HEK293T (cell line): Measurements from ENCODE around the gene FOXK2.

Experiments used
- CTCF ChIA-PET: fragments of 350-600 bp; formaldehyde crosslinking; extraction: SDS; loops from one replicate; lab custom pipeline; 2021; ENCODE audit warnings: antibody characterized with exemption, inconsistent platforms; lab: Yijun Ruan, JAX
- POLR2A ChIA-PET: fragments of 350-600 bp; formaldehyde crosslinking; extraction: SDS; loops from one replicate; lab custom pipeline; 2020; ENCODE audit warnings: antibody characterized with exemption, inconsistent platforms; lab: Yijun Ruan, JAX
- DNase-seq: peaks from one replicate; pipeline ENCODE4 v3.0.0; 2012; ENCODE audit warnings: mixed read lengths; ENCODE audit errors: extremely low spot score
- ARNT ChIP-seq: fragments of 450-650 bp; IDR thresholded peaks from 2 replicates; pipeline ENCODE4 v1.6.1; 2017; ENCODE audit warnings: mild to moderate bottlenecking
- BHLHE40 ChIP-seq: fragments of 450-650 bp; IDR thresholded peaks from 2 replicates; pipeline ENCODE4 v1.6.1; 2016; ENCODE audit warnings: mild to moderate bottlenecking, moderate library complexity, borderline replicate concordance
- CTBP1 ChIP-seq: fragments of 450-650 bp; IDR thresholded peaks from 2 replicates; pipeline ENCODE4 v1.6.1; 2016; ENCODE audit warnings: borderline replicate concordance
- ELF4 ChIP-seq: fragments of 450-650 bp; IDR thresholded peaks from 2 replicates; pipeline ENCODE4 v1.6.1; 2017; ENCODE audit warnings: antibody characterized with exemption
- FOXA1 ChIP-seq: fragments of 450-650 bp; IDR thresholded peaks from 2 replicates; pipeline ENCODE4 v1.6.1; 2016; ENCODE audit warnings: mild to moderate bottlenecking
- FOXK2 ChIP-seq: fragments of 450-650 bp; IDR thresholded peaks from 2 replicates; pipeline ENCODE4 v1.6.1; 2016; ENCODE audit warnings: mild to moderate bottlenecking
- FOXM1 ChIP-seq: fragments of 450-650 bp; IDR thresholded peaks from 2 replicates; pipeline ENCODE4 v1.6.1; 2017; ENCODE audit warnings: mild to moderate bottlenecking, borderline replicate concordance
- HDGF ChIP-seq: fragments of 450-650 bp; IDR thresholded peaks from 2 replicates; pipeline ENCODE4 v1.6.1; 2017; ENCODE audit warnings: antibody characterized with exemption, borderline replicate concordance
- L3MBTL2 ChIP-seq: fragments of 450-650 bp; conservative IDR thresholded peaks from 2 replicates; pipeline ENCODE4 v1.6.1; 2016; ENCODE audit warnings: mild to moderate bottlenecking
- LEF1 ChIP-seq: fragments of 450-650 bp; IDR thresholded peaks from 2 replicates; pipeline ENCODE4 v1.6.1; 2017; ENCODE audit warnings: mild to moderate bottlenecking, borderline replicate concordance
- NFRKB ChIP-seq: fragments of 450-650 bp; IDR thresholded peaks from 2 replicates; pipeline ENCODE4 v1.6.1; 2016; ENCODE audit warnings: mild to moderate bottlenecking, moderate library complexity
- PKNOX1 ChIP-seq: fragments of 450-650 bp; IDR thresholded peaks from 2 replicates; pipeline ENCODE4 v1.6.1; 2016
- SP1 ChIP-seq: fragments of 450-650 bp; IDR thresholded peaks from 2 replicates; pipeline ENCODE4 v1.6.1; 2017
- SUZ12 ChIP-seq: fragments of 450-650 bp; IDR thresholded peaks from 2 replicates; pipeline ENCODE4 v1.6.1; 2016; ENCODE audit warnings: mild to moderate bottlenecking
- ZNF384 ChIP-seq: fragments of 450-650 bp; IDR thresholded peaks from 2 replicates; pipeline ENCODE4 v1.6.1; 2016

The FOXK2 gene

GRCh38 chr17:82517230-82517865, 2.2 kb upstream of the FOXK2 start:
- POLR2A ChIA-PET = no interaction called here
- TF ChIP-seq ZNF384 (peak; percentile 57; the same call in 1 of the 2 replicates), L3MBTL2 (no peak; the same call in 1 of the 2 replicates), BHLHE40 (no peak)
- DNase-seq = no peak
- CTCF ChIA-PET = no interaction called here

GRCh38 chr17:82519971-82520903, 705 bp downstream of the FOXK2 start:
- TF ChIP-seq FOXK2 (no peak), PKNOX1 (no peak), SUZ12 (no peak), CTBP1 (0 out of 2 replicates have a peak, but pooled peaks have one; percentile 18), LEF1 (no peak), FOXM1 (no peak), HDGF (no peak)
- POLR2A ChIA-PET = interaction anchor here (1.0 to 4.0 kb wide), 15 partner anchors 8 to 63 kb away, joined by 3 to 31 read pairs (median 5); no protein-coding TSS in a partner anchor
- no peak for DNase-seq
- CTCF ChIA-PET = interaction anchor here (0.7 to 3.2 kb wide), 3 partner anchors 16 to 34 kb away, joined by 3 to 12 read pairs (median 6); no protein-coding TSS in a partner anchor

GRCh38 chr17:82524540-82524939, 5.0 kb downstream of the FOXK2 start:
- ChIA-PET CTCF (no interaction called here), POLR2A (no interaction called here)
- DNase-seq = no peak

GRCh38 chr17:82525712-82526111, 6.2 kb downstream of the FOXK2 start:
- CTCF ChIA-PET = interaction anchor here (0.7 kb wide), 1 partner anchor 16 kb away, joined by 3 read pairs; no protein-coding TSS in a partner anchor
- POLR2A ChIA-PET = interaction anchor here (1.3 kb wide), 1 partner anchor 23 kb away, joined by 3 read pairs; no protein-coding TSS in a partner anchor
- DNase-seq = no peak
- TF ChIP-seq ARNT (no peak), NFRKB (no peak), LEF1 (no peak), FOXK2 (no peak), PKNOX1 (no peak), L3MBTL2 (no peak)

More at GRCh38 chr17:82524540-82524939, 5.0 kb downstream of the FOXK2 start:
- TF ChIP-seq NFRKB (no peak), FOXM1 (no peak), SUZ12 (no peak)

GRCh38 chr17:82527898-82528297, 8.4 kb downstream of the FOXK2 start:
- ChIA-PET CTCF (interaction anchor here (1.3 to 2.6 kb wide), 2 partner anchors 9 to 26 kb away, joined by 4 to 15 read pairs; no protein-coding TSS in a partner anchor), POLR2A (interaction anchor here (3.6 kb wide), 1 partner anchor 8 kb away, joined by 19 read pairs; the partner anchor contains the start of gene FOXK2)
- TF ChIP-seq ZNF384 = no peak
- TF ChIP-seq SUZ12 = no peak
- TF ChIP-seq SP1 = no peak
- no peak for TF ChIP-seq CTBP1
- TF ChIP-seq L3MBTL2 = no peak
- no peak for TF ChIP-seq ARNT
- no peak for TF ChIP-seq FOXM1
- TF ChIP-seq BHLHE40 = no peak
- no peak for TF ChIP-seq ELF4
- no peak for TF ChIP-seq NFRKB
- no peak for TF ChIP-seq FOXA1
- TF ChIP-seq PKNOX1 = no peak
- no peak for TF ChIP-seq LEF1
- DNase-seq = no peak

- no peak for DNase-seq
- TF ChIP-seq BHLHE40 (no peak), ELF4 (no peak), HDGF (no peak), L3MBTL2 (0 out of 2 replicates have a peak, but pooled peaks have one; percentile 33), ZNF384 (no peak), LEF1 (no peak)
- ChIA-PET CTCF (interaction anchor here (2.6 kb wide), 1 partner anchor 8 kb away, joined by 15 read pairs; no protein-coding TSS in a partner anchor), POLR2A (interaction anchor here (3.6 kb wide), 1 partner anchor 9 kb away, joined by 19 read pairs; the partner anchor contains the start of gene FOXK2)
These were observed 9.1 kb downstream of the FOXK2 start for GRCh38 chr17:82528484-82529265.
